KOPT-K1 (cell line): ENCODE data around the gene CMIP.

ENCODE experiments used
- H3K27ac ChIP-seq: fragments of 200-600 bp; sonication (generic); 2 replicates; pipeline ENCODE4 v1.5.1; 2016; ENCODE audit warnings: antibody characterized with exemption, mild to moderate bottlenecking, low read depth, low read length; ENCODE audit not compliant: poor library complexity, severe bottlenecking
- H3K36me3 ChIP-seq: fragments of 200-600 bp; sonication (generic); 2 replicates; pipeline ENCODE4 v1.5.1; 2017; ENCODE audit warnings: antibody characterized with exemption, mild to moderate bottlenecking, low read length, moderate library complexity; ENCODE audit not compliant: insufficient read depth
- H3K9me3 ChIP-seq: fragments of 200-600 bp; sonication (generic); 2 replicates; pipeline ENCODE4 v1.5.1; 2017; ENCODE audit warnings: antibody characterized with exemption, low read length, mild to moderate bottlenecking; ENCODE audit not compliant: insufficient read depth, poor library complexity, severe bottlenecking

CMIP gene

DNA sequence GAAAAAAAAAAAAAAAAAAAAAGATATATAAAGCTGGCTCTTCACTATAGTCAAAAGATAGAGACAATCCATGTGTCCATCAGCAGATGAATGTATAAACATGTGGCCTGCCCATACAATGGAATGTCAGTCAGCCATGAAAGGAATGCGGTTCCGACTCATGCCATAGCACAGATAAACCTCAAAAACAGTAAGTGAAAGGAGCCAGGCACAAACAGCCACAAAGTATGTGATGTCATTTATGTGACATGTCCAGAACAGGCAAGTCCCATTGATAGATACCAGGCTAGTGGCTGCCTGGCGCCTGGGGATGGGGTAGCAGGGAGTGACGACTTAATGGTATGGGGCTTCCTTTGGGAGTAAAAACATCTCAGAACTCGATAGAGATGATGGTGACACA is 155.7 kb downstream of the CMIP start:
- no peak overlapping the region for H3K27ac ChIP-seq
- H3K9me3 ChIP-seq = no peaks in the 10 kb centered on the region
- H3K36me3 ChIP-seq = 0 out of 2 replicates have a peak, but pooled peaks cover 3% of the 10 kb centered on the region

- H3K9me3 ChIP-seq = no peaks in the 10 kb centered on the region
- H3K27ac ChIP-seq = no peak overlapping the region
- H3K36me3 ChIP-seq = 0 out of 2 replicates have a peak, but pooled peaks cover 3% of the 10 kb centered on the region
Observed at GRCh38 chr16:81601008-81601428, 156.4 kb downstream of the CMIP start.

- Histone ChIP-seq H3K27ac (no peak overlapping the region), H3K36me3 (0 out of 2 replicates have a peak, but pooled peaks cover 3% of the 10 kb centered on the region), H3K9me3 (no peaks in the 10 kb centered on the region)
Observed at GRCh38 chr16:81601601-81602255, 157.1 kb downstream of the CMIP start.

- no peaks in the 10 kb centered on the region for H3K9me3 ChIP-seq
- H3K36me3 ChIP-seq = peaks cover 5% of the 10 kb centered on the region; the same call in 1 of the 2 replicates
- H3K27ac ChIP-seq = no peak overlapping the region
Observed at GRCh38 chr16:81602256-81602776, 157.7 kb downstream of the CMIP start.

GRCh38 chr16:81602792-81603191 is 158.2 kb downstream of the CMIP start:
- H3K27ac ChIP-seq = no peak overlapping the region
- H3K36me3 ChIP-seq = peaks cover 8% of the 10 kb centered on the region
- no peaks in the 10 kb centered on the region for H3K9me3 ChIP-seq

- Histone ChIP-seq H3K27ac (no peak overlapping the region), H3K9me3 (no peaks in the 10 kb centered on the region), H3K36me3 (peaks cover 28% of the 10 kb centered on the region)
Observed at GRCh38 chr16:81604960-81605383, 160.4 kb downstream of the CMIP start.

- Histone ChIP-seq H3K9me3 (no peaks in the 10 kb centered on the region), H3K36me3 (peaks cover 39% of the 10 kb centered on the region), H3K27ac (no peak overlapping the region)
Observed at GRCh38 chr16:81606039-81606438, 161.4 kb downstream of the CMIP start.

DNA sequence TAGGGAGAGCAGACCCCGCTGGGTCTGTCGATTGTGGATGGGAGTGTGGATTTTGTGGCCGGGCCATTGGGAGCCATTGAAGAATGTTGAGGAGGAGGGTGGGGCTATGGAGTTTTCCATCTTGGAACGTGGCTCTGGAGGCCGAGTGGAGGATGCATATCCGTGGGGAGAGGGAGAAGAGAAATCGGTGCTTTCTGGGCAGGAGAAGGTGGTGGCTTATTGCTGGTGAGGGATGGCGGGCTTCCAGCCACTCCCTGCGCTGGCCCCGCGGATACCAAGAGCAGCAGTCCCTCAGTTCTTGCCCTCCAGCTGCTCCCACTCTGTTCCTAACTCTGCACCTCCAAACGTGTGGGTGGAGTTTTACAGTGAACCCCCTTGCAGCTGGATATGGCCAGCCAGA is 162.4 kb downstream of the CMIP start:
- H3K9me3 ChIP-seq = no peaks in the 10 kb centered on the region
- H3K36me3 ChIP-seq = peaks cover 39% of the 10 kb centered on the region
- H3K27ac ChIP-seq = no peak overlapping the region

- Histone ChIP-seq H3K9me3 (no peaks in the 10 kb centered on the region), H3K36me3 (peaks cover 39% of the 10 kb centered on the region), H3K27ac (no peak overlapping the region)
Observed at GRCh38 chr16:81607805-81608522, 163.4 kb downstream of the CMIP start.

DNA sequence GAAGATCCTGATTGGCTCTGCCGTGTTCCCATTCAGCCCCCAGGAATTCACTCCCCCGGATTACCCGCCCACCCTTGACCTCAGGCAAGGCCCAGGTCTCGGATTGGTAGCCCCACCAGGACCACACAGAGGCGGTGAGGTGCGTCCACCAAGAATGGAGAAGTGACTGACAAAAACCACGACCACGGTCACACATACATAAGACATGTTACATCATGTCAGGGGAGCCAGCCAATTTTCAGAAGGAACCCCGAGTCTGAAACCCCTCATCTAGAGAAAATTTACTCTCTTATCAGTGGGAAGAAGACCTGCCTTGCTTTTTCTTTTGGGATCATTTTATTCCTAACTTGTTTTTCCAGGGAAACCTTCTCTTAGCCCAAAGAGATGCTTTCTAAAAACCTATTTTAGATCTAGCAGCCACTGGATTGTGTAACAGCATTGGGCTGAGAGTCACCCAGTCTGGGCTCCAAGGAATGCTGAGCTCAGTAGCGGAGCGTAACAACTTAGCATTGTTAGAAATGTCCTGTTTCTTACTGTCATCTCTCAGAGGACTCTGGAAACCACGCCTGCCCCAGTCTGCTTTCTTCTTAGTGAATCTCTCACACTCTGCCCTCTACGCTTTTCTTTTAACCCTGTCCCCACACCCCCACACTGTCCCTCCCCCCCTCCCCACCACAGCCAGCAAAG is 164.1 kb downstream of the CMIP start:
- peaks cover 39% of the 10 kb centered on the region for H3K36me3 ChIP-seq
- H3K27ac ChIP-seq = no peak overlapping the region
- no peaks in the 10 kb centered on the region for H3K9me3 ChIP-seq

DNA sequence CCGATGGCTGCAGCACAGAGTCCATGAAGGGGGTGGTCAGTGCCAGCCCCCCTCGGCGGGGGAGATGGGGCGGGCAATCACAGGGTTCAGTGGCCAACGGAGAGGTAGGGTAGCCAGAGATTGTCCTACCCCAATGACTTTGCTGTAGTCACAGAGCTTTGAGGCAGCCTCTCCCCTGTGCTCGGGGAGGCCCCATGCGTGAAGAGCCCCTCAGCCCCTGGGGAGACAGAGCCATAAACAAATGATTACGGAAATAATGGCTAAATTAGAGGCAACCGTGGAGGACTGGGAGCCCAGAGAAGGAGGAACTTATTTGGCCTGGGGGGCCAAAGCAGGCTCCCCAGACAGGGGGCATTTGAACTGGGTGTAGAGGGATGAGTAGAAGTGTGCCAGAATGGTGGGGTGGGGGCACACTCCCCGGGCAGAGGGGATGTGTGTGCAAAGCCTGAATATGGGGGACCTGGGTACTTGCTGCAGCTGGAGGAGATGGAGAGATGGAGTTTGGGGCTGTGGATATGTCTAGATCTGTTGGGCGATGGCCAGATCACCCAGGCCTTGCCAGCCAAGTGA is 164.8 kb downstream of the CMIP start:
- H3K36me3 ChIP-seq = peaks cover 39% of the 10 kb centered on the region
- H3K9me3 ChIP-seq = no peaks in the 10 kb centered on the region
- H3K27ac ChIP-seq = no peak overlapping the region

DNA sequence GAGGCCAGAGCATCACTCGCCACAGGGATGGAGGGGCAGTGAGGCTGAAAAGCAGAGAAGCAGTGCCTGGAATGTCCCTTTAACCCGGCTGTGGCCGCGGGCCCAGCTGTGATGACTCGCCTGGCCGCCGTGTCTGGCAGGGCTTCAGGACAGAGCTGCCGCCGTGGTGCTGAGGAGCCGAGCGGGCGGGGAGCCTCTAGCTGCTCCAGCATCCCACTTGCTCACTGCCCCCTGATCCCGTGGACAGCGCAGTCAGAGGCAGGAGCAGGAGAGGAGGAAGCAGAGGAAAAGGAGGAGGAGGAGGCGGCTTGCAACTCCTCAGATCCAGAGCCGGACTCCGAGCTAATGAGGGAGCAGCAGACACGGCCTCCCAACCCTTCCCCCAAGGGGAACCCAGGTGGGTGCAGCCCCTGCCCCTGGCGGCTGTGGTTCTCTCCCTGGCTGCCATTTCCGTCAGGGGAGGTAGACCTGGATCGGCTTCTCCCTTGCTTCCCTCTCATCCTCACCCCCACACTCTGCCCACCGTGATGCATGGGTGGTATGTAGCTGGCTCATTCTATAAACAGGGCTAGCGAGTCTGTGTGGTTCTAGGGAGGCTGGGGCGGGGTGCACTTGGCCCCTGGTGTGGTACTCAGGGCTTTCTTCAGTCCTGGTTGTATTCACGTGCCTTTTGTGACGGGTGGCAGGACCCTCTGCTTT is 165.7 kb downstream of the CMIP start:
- Histone ChIP-seq H3K27ac (no peak overlapping the region), H3K9me3 (no peaks in the 10 kb centered on the region), H3K36me3 (peaks cover 39% of the 10 kb centered on the region)

DNA sequence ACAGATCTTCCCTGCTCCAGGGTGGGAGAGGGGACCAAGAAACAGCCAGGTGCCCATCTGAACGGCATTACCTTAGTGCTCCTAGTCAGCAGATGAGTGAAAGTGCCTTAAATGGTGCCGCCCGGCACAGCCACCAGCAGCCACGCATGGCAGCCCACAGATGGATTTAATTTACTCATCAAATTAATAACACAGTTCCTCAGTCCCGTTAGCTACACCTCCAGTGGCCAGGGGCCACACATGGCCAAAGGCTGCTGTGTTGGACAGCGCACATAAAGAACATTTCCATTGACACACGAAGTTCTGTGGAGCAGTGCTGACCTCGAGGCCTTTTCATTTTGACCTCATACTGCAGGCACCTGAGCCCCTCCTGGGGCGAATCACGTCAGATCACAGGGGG is 166.3 kb downstream of the CMIP start:
- H3K27ac ChIP-seq = no peak overlapping the region
- H3K36me3 ChIP-seq = peaks cover 39% of the 10 kb centered on the region
- no peaks in the 10 kb centered on the region for H3K9me3 ChIP-seq

GRCh38 chr16:81611721-81612120 is 167.1 kb downstream of the CMIP start:
- H3K36me3 ChIP-seq = peaks cover 39% of the 10 kb centered on the region

More at GRCh38 chr16:81611721-81612120, 167.1 kb downstream of the CMIP start:
- no peaks in the 10 kb centered on the region for H3K9me3 ChIP-seq
- no peak overlapping the region for H3K27ac ChIP-seq
